PC-9 (cell line): ENCODE measurements around the gene PDE6G. TPM values are rescaled to one million over a fixed set of nuclear protein-coding genes. Genes with fewer than 3 reads are reported as not detected.

ENCODE experiments used
- BruUV-seq: library from RNA; stranded (reverse); fragments of 400-500 nt; replicated peaks from 2 replicates; lab custom pipeline; 2021; lab: Mats Ljungman, UMichigan
- CTCF ChIA-PET: fragments of 300-600 bp; sonication (Branson Sonifier 250); formaldehyde crosslinking; loops from one replicate; lab custom pipeline; 2022; ENCODE audit warnings: antibody characterized with exemption; lab: Charles Lee
- POLR2A ChIA-PET: fragments of 300-600 bp; sonication (Branson Sonifier 250); formaldehyde crosslinking; loops from one replicate; lab custom pipeline; 2022; ENCODE audit warnings: antibody characterized with exemption; ENCODE audit not compliant: unreplicated experiment; lab: Charles Lee
- DNase-seq, 2 experiments: peaks; one replicate each; pipeline versions ENCODE4 v3.0.0 to v3.0.0-alpha.2; 2015 to 2022; ENCODE audit warnings: mixed read lengths in 1 of 2
- H2AFZ ChIP-seq: fragments of 200-600 bp; sonication (generic); 2 replicates; pipeline ENCODE4 v1.8.1; 2017; ENCODE audit warnings: antibody characterized with exemption
- H3F3A ChIP-seq: fragments of 200-600 bp; sonication (generic); 2 replicates; pipeline ENCODE4 v1.8.1; 2017; ENCODE audit warnings: antibody characterized with exemption, mild to moderate bottlenecking, low read depth; ENCODE audit not compliant: insufficient read depth
- H3K27ac ChIP-seq: fragments of 200-600 bp; sonication (generic); 2 replicates; pipeline ENCODE4 v1.6.1; 2016; ENCODE audit warnings: mixed run types
- H3K27me3 ChIP-seq: fragments of 200-600 bp; sonication (generic); 2 replicates; pipeline ENCODE4 v1.6.1; 2016; ENCODE audit warnings: low read depth, mixed run types; ENCODE audit not compliant: insufficient read depth
- H3K36me3 ChIP-seq: fragments of 200-600 bp; sonication (generic); 2 replicates; pipeline ENCODE4 v1.6.1; 2016; ENCODE audit warnings: low read depth, mixed run types
- H3K4me1 ChIP-seq: fragments of 200-600 bp; sonication (generic); replicated peaks from 2 replicates; pipeline ENCODE4 v1.6.1; 2016; ENCODE audit warnings: mixed run types; ENCODE audit not compliant: insufficient read depth
- H3K4me2 ChIP-seq: fragments of 200-600 bp; sonication (generic); 2 replicates; pipeline ENCODE4 v1.6.1; 2017; ENCODE audit warnings: mixed run types
- H3K4me3 ChIP-seq: fragments of 200-600 bp; sonication (generic); 2 replicates; pipeline ENCODE4 v1.6.1; 2016; ENCODE audit warnings: mixed run types
- H3K79me2 ChIP-seq: fragments of 200-600 bp; sonication (generic); 2 replicates; pipeline ENCODE4 v1.6.1; 2017; ENCODE audit warnings: low read depth, mixed run types
- H3K9me2 ChIP-seq: fragments of 200-600 bp; sonication (generic); 2 replicates; pipeline ENCODE4 v1.8.1; 2017; ENCODE audit warnings: mild to moderate bottlenecking; ENCODE audit not compliant: insufficient read depth
- H3K9me3 ChIP-seq: fragments of 200-600 bp; sonication (generic); 2 replicates; pipeline ENCODE4 v1.8.1; 2016; ENCODE audit warnings: low read depth; ENCODE audit not compliant: insufficient read depth
- H4K20me1 ChIP-seq: fragments of 200-600 bp; sonication (generic); 2 replicates; pipeline ENCODE4 v1.8.1; 2017; ENCODE audit not compliant: insufficient read depth
- EZH2 ChIP-seq: fragments of 200-600 bp; sonication (generic); IDR thresholded peaks from 2 replicates; pipeline ENCODE4 v1.8.0; 2017; ENCODE audit warnings: antibody characterized with exemption, low read depth
- intact Hi-C: fragments of 100-400 bp; cut with micrococcal nuclease; formaldehyde crosslinking; loops from one replicate; pipeline ENCODE4 v1.10.0; 2022; ENCODE audit not compliant: unreplicated experiment
- total RNA-seq: library from RNA; stranded (reverse); gene quantifications from 2 replicates; pipeline ENCODE4 v1.2.3, GENCODE V29; 2021
- TF ChIP-seq, protein P1 (sequence below): fragments of 200-600 bp; sonication (generic); conservative IDR thresholded peaks from 2 replicates; pipeline ENCODE4 v1.6.1; 2017; ENCODE audit warnings: mixed run types, antibody characterized with exemption, mild to moderate bottlenecking, moderate library complexity

The PDE6G gene
- total RNA-seq, 1 experiment from 2014 or later, result 1.3 TPM

GRCh38 chr17:81665205-81666091 lies 9.1 kb upstream of the PDE6G start:
- DNase-seq, result peak in 1 of 2 experiments; percentile 16
- peak overlapping the region; percentile 16; the same call in 1 of the 2 replicates for H3K27ac ChIP-seq
- peaks cover 42% of the 10 kb centered on the region for H3K79me2 ChIP-seq
- CTCF ChIA-PET, result no interaction called here
- no peaks in the 10 kb centered on the region for H3K36me3 ChIP-seq
- peak overlapping the region; percentile 75 for H3K4me2 ChIP-seq
- no TSS peak for BruUV-seq
- peaks cover 13% of the 10 kb centered on the region; the same call in 1 of the 2 replicates for H3F3A ChIP-seq
- H3K27me3 ChIP-seq, result no peaks in the 10 kb centered on the region
- peaks cover 13% of the 10 kb centered on the region for H3K4me1 ChIP-seq
- no peak for TF ChIP-seq EZH2
- TF ChIP-seq, protein P1, sequence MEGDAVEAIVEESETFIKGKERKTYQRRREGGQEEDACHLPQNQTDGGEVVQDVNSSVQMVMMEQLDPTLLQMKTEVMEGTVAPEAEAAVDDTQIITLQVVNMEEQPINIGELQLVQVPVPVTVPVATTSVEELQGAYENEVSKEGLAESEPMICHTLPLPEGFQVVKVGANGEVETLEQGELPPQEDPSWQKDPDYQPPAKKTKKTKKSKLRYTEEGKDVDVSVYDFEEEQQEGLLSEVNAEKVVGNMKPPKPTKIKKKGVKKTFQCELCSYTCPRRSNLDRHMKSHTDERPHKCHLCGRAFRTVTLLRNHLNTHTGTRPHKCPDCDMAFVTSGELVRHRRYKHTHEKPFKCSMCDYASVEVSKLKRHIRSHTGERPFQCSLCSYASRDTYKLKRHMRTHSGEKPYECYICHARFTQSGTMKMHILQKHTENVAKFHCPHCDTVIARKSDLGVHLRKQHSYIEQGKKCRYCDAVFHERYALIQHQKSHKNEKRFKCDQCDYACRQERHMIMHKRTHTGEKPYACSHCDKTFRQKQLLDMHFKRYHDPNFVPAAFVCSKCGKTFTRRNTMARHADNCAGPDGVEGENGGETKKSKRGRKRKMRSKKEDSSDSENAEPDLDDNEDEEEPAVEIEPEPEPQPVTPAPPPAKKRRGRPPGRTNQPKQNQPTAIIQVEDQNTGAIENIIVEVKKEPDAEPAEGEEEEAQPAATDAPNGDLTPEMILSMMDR, result no peak
- H3K9me3 ChIP-seq, result no peaks in the 10 kb centered on the region
- H3K9me2 ChIP-seq, result no peaks in the 10 kb centered on the region
- H3K4me3 ChIP-seq, result peak overlapping the region; percentile 86
- intact Hi-C loops, result loop anchor here (1.0 kb wide), 1 partner anchor 28 kb away; the partner anchor contains the start of genes NPLOC4 and TSPAN10
- no peaks in the 10 kb centered on the region for H4K20me1 ChIP-seq
- POLR2A ChIA-PET, result no interaction called here
- H2AFZ ChIP-seq, result peak overlapping the region; percentile 83

DNA sequence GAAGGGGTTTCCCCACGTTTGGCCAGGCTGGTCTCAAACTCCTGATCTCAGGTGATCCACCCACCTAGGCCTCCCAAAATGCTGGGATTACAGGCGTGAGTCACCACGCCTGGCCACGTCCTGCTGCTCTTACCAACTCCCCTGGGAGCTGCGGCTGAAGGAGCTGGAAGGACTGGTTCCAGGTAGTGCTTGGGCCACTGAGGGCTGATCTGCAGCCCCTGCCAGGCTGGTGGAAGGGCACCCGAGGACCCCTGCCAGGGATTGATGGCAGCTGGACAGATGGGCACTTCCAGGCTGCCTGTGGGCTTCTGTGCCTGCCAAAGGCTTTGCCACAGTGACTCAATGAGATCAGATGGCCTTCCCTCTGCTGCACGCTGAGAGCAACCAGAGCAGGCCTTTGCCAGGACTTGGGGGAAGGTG lies 7.7 kb upstream of the PDE6G start:
- CTCF ChIA-PET, result no interaction called here
- Histone ChIP-seq H3K9me3 (no peaks in the 10 kb centered on the region), H3K9me2 (no peaks in the 10 kb centered on the region), H3K27me3 (no peaks in the 10 kb centered on the region), H3F3A (peaks cover 26% of the 10 kb centered on the region), H3K27ac (no peak overlapping the region), H4K20me1 (no peaks in the 10 kb centered on the region), H3K79me2 (peaks cover 37% of the 10 kb centered on the region), H3K4me1 (peaks cover 27% of the 10 kb centered on the region), H3K4me2 (no peak overlapping the region), H3K4me3 (no peak overlapping the region), H2AFZ (no peak overlapping the region), H3K36me3 (no peaks in the 10 kb centered on the region)
- POLR2A ChIA-PET, result interaction anchor here (0.7 kb wide), 1 partner anchor 169 kb away, joined by 6 read pairs; the partner anchor contains the start of gene MCRIP1
- intact Hi-C loops, result no loop called here
- TF ChIP-seq, protein P1, result no peak
- no peak for TF ChIP-seq EZH2
- no peak for DNase-seq
- no TSS peak for BruUV-seq

- no peaks in the 10 kb centered on the region for H4K20me1 ChIP-seq
- H3K4me3 ChIP-seq, result no peak overlapping the region
- intact Hi-C loops, result no loop called here
- peaks cover 31% of the 10 kb centered on the region for H3K4me1 ChIP-seq
- ChIA-PET CTCF (no interaction called here), POLR2A (no interaction called here)
- no peaks in the 10 kb centered on the region for H3K27me3 ChIP-seq
- no TSS peak for BruUV-seq
- H3K4me2 ChIP-seq, result no peak overlapping the region
- no peak overlapping the region for H3K27ac ChIP-seq
- no peaks in the 10 kb centered on the region for H3K9me2 ChIP-seq
- peaks cover 20% of the 10 kb centered on the region for H3K79me2 ChIP-seq
- peaks cover 30% of the 10 kb centered on the region for H3F3A ChIP-seq
- no peaks in the 10 kb centered on the region for H3K9me3 ChIP-seq
- no peak for DNase-seq
- no peaks in the 10 kb centered on the region for H3K36me3 ChIP-seq
- H2AFZ ChIP-seq, result no peak overlapping the region
- no peak for TF ChIP-seq EZH2
- TF ChIP-seq, protein P1, result no peak
These were observed 5.7 kb upstream of the PDE6G start for GRCh38 chr17:81662002-81662401.
